Measurements from ENCODE around the gene NLRC5. TPM values are rescaled to one million over a fixed set of nuclear protein-coding genes. Genes with fewer than 3 reads are reported as not detected.
"Not testable (repeated sequence)": the region's sequence is repeated elsewhere in the genome, so short reads cannot be mapped to it uniquely, and the experiment has no call there.

NLRC5 gene
- total RNA-seq, 1 donor from 2014 or later = 0.26 TPM

- DNase-seq (ENCODE audit: low read depth, low spot score) = no peak
- no peaks in the 10 kb centered on the region for H3K9me3 Mint-ChIP-seq
- no peak overlapping the region for H3K4me3 Mint-ChIP-seq
- H3K4me1 Mint-ChIP-seq = peaks cover 12% of the 10 kb centered on the region
- H3K27me3 Mint-ChIP-seq (ENCODE audit: low read depth) = peaks cover 13% of the 10 kb centered on the region
- H3K27ac Mint-ChIP-seq (ENCODE audit: unreplicated experiment) = no peak overlapping the region
- no peak for TF ChIP-seq CTCF (conservative IDR thresholded peaks at IDR 0.05)
- no peaks in the 10 kb centered on the region for H3K36me3 Mint-ChIP-seq (ENCODE audit: low read depth)
Observed at GRCh38 chr16:57058291-57058861, 69.0 kb downstream of the NLRC5 start.

- Mint-ChIP-seq H3K4me1 (peaks cover 12% of the 10 kb centered on the region), H3K9me3 (no peaks in the 10 kb centered on the region), H3K36me3 (ENCODE audit: low read depth) (no peaks in the 10 kb centered on the region), H3K4me3 (no peak overlapping the region), H3K27me3 (ENCODE audit: low read depth) (peaks cover 5% of the 10 kb centered on the region), H3K27ac (ENCODE audit: unreplicated experiment) (peak overlapping the region; percentile 44)
- DNase-seq (ENCODE audit: low read depth, low spot score) = no peak
- no peak for TF ChIP-seq CTCF (conservative IDR thresholded peaks at IDR 0.05)
Observed at GRCh38 chr16:57060323-57061083, 71.1 kb downstream of the NLRC5 start.

- H3K27ac Mint-ChIP-seq (ENCODE audit: unreplicated experiment) = peak overlapping the region; percentile 83
- H3K4me3 Mint-ChIP-seq = no peak overlapping the region
- H3K9me3 Mint-ChIP-seq = no peaks in the 10 kb centered on the region
- no peak for DNase-seq (ENCODE audit: low read depth, low spot score)
- no peak for TF ChIP-seq CTCF (conservative IDR thresholded peaks at IDR 0.05)
- H3K36me3 Mint-ChIP-seq (ENCODE audit: low read depth) = no peaks in the 10 kb centered on the region
- H3K4me1 Mint-ChIP-seq = peaks cover 12% of the 10 kb centered on the region
- peaks cover 3% of the 10 kb centered on the region for H3K27me3 Mint-ChIP-seq (ENCODE audit: low read depth)
Observed at GRCh38 chr16:57061084-57061905, 71.9 kb downstream of the NLRC5 start.

- Mint-ChIP-seq H3K4me1 (peaks cover 12% of the 10 kb centered on the region), H3K27me3 (ENCODE audit: low read depth) (peaks cover 3% of the 10 kb centered on the region)
- TF ChIP-seq CTCF (conservative IDR thresholded peaks at IDR 0.05) = no peak
Observed at GRCh38 chr16:57062329-57062728, 73.0 kb downstream of the NLRC5 start.

GRCh38 chr16:57063189-57063588 lies 73.8 kb downstream of the NLRC5 start:
- not testable (repeated sequence) for H3K4me3 Mint-ChIP-seq; H3K9me3 Mint-ChIP-seq; DNase-seq (ENCODE audit: low read depth, low spot score); H3K27me3 Mint-ChIP-seq (ENCODE audit: low read depth); H3K27ac Mint-ChIP-seq (ENCODE audit: unreplicated experiment); H3K36me3 Mint-ChIP-seq (ENCODE audit: low read depth)
- peaks cover 12% of the 10 kb centered on the region for H3K4me1 Mint-ChIP-seq

More at GRCh38 chr16:57062329-57062728, 73.0 kb downstream of the NLRC5 start:
- DNase-seq (ENCODE audit: low read depth, low spot score) = no peak
- Mint-ChIP-seq H3K4me3 (no peak overlapping the region), H3K9me3 (no peaks in the 10 kb centered on the region), H3K36me3 (ENCODE audit: low read depth) (no peaks in the 10 kb centered on the region), H3K27ac (ENCODE audit: unreplicated experiment) (no peak overlapping the region)

Measured in neural crest cell (in vitro differentiated cells).